H1 (cell line): ENCODE results near the gene SCAPER. TPM values are rescaled to one million over a fixed set of nuclear protein-coding genes. Genes with fewer than 3 reads are reported as not detected.

ENCODE experiments used
- CTCF ChIA-PET: fragments of 300-600 bp; sonication (Branson Sonifier 250); formaldehyde crosslinking; loops from one replicate; lab custom pipeline; 2021; ENCODE audit not compliant: partially characterized antibody; lab: Charles Lee
- POLR2A ChIA-PET: fragments of 300-600 bp; sonication (Branson Sonifier 250); formaldehyde crosslinking; loops from one replicate; lab custom pipeline; 2021; ENCODE audit warnings: inconsistent platforms; ENCODE audit not compliant: partially characterized antibody; lab: Charles Lee
- DNase-seq, 2 experiments: peaks; one replicate each; pipeline versions ENCODE4 v3.0.0 to v3.0.0-alpha.2; 2010 to 2022; ENCODE audit warnings: low spot score in 2 of 2, low read depth in 1 of 2, mixed read lengths in 1 of 2
- FAIRE-seq: peaks from 2 replicates; lab custom pipeline; 2011; peaks lifted over from hg19 to GRCh38; lab: Jason Lieb, UNC
- H2AFZ ChIP-seq: 2 replicates; pipeline ENCODE4 v1.8.1; 2012; ENCODE audit warnings: low read length, inconsistent platforms
- H2AK5ac ChIP-seq: 2 replicates; pipeline ENCODE4 v1.6.1; 2013; ENCODE audit warnings: low read depth, low read length
- H2BK120ac ChIP-seq: replicated peaks from 2 replicates; pipeline ENCODE3; 2013; ENCODE audit warnings: low read depth, low read length, inconsistent platforms
- H2BK12ac ChIP-seq: 2 replicates; pipeline ENCODE4 v1.6.1; 2013; ENCODE audit warnings: low read depth, low read length
- H2BK15ac ChIP-seq: 2 replicates; pipeline ENCODE4 v1.6.1; 2013; ENCODE audit warnings: low read length
- H2BK20ac ChIP-seq: 2 replicates; pipeline ENCODE4 v1.6.1; 2013; ENCODE audit warnings: low read length
- H2BK5ac ChIP-seq: 2 replicates; pipeline ENCODE4 v1.6.1; 2013; ENCODE audit warnings: low read depth, low read length
- H3K14ac ChIP-seq: 2 replicates; pipeline ENCODE4 v1.6.1; 2013; ENCODE audit warnings: inconsistent platforms; ENCODE audit not compliant: insufficient read length
- H3K18ac ChIP-seq: 2 replicates; pipeline ENCODE4 v1.6.1; 2013; ENCODE audit warnings: low read length; ENCODE audit errors: extremely low read depth
- H3K23ac ChIP-seq: 2 replicates; pipeline ENCODE4 v1.6.1; 2013; ENCODE audit warnings: inconsistent platforms; ENCODE audit not compliant: insufficient read length
- H3K23me2 ChIP-seq: 2 replicates; pipeline ENCODE4 v1.6.1; 2013; ENCODE audit warnings: low read depth, low read length
- H3K27ac ChIP-seq: 2 replicates; pipeline ENCODE4 v1.6.1; 2011; ENCODE audit warnings: low read depth, low read length, inconsistent platforms
- H3K27me3 ChIP-seq, 4 experiments: replicated peaks in 1 of 4; 1 replicate in 1 of 4; 2 replicates in 3 of 4; pipeline versions ENCODE4 v1.6.1 to v1.8.1; 2011 to 2013; ENCODE audit warnings: low read length in 3 of 4, mild to moderate bottlenecking in 3 of 4, inconsistent platforms in 2 of 4, mixed read lengths in 2 of 4, moderate library complexity in 1 of 4; ENCODE audit not compliant: control insufficient read depth in 3 of 4, insufficient read depth in 3 of 4; ENCODE audit errors: extremely low read depth in 1 of 4
- H3K36me3 ChIP-seq, 4 experiments: 2 replicates each; pipeline versions ENCODE4 v1.6.1 to v1.8.1; 2011 to 2013; ENCODE audit warnings: mild to moderate bottlenecking in 4 of 4, low read length in 3 of 4, moderate library complexity in 2 of 4, control low read depth in 1 of 4, inconsistent platforms in 1 of 4; ENCODE audit not compliant: insufficient read depth in 4 of 4, control insufficient read depth in 2 of 4
- H3K4ac ChIP-seq: replicated peaks from 2 replicates; pipeline ENCODE3; 2013; ENCODE audit warnings: low read length, low read depth, mixed read lengths, inconsistent platforms; ENCODE audit not compliant: insufficient read length
- H3K4me1 ChIP-seq, 4 experiments: replicated peaks in 1 of 4; 1 replicate in 1 of 4; 2 replicates in 3 of 4; pipeline versions ENCODE4 v1.6.1 to v1.8.1; 2011 to 2013; ENCODE audit warnings: low read length in 3 of 4, inconsistent platforms in 2 of 4, mixed read lengths in 1 of 4; ENCODE audit not compliant: insufficient read depth in 4 of 4, control insufficient read depth in 3 of 4
- H3K4me2 ChIP-seq, 2 experiments: 2 replicates each; pipeline versions ENCODE4 v1.6.1 to v1.8.1; 2011 to 2013; ENCODE audit warnings: low read depth in 2 of 2, low read length in 2 of 2, control low read depth in 1 of 2, inconsistent platforms in 1 of 2, mild to moderate bottlenecking in 1 of 2; ENCODE audit not compliant: insufficient read depth in 1 of 2
- H3K4me3 ChIP-seq, 4 experiments: fragments of 200-600, 300-600 bp in 1 of 4; sonication (generic), shearing (Covaris generic), sonication (Bioruptor Twin) in 1 of 4; 2 replicates each; pipeline versions ENCODE4 v1.5.1 to v1.8.1; 2011 to 2016; ENCODE audit warnings: low read length in 4 of 4, low read depth in 3 of 4, control low read depth in 2 of 4, inconsistent platforms in 2 of 4, mild to moderate bottlenecking in 2 of 4, mixed read lengths in 1 of 4, moderate library complexity in 1 of 4; ENCODE audit not compliant: insufficient read depth in 2 of 4; ENCODE audit errors: extremely low read depth in 1 of 4
- H3K56ac ChIP-seq: replicated peaks from 2 replicates; pipeline ENCODE3; 2013; ENCODE audit warnings: low read depth, mild to moderate bottlenecking, mixed read lengths, low read length, inconsistent platforms; ENCODE audit not compliant: insufficient read length
- H3K79me1 ChIP-seq: 2 replicates; pipeline ENCODE4 v1.6.1; 2013; ENCODE audit warnings: low read depth, low read length, control low read depth
- H3K79me2 ChIP-seq, 2 experiments: 2 replicates each; pipeline versions ENCODE4 v1.6.1 to v1.8.1; 2012 to 2013; ENCODE audit warnings: low read length in 2 of 2, mild to moderate bottlenecking in 2 of 2, inconsistent platforms in 1 of 2; ENCODE audit not compliant: insufficient read depth in 2 of 2, control insufficient read depth in 1 of 2
- H3K9ac ChIP-seq, 4 experiments: replicated peaks in 1 of 4; 1 replicate in 1 of 4; 2 replicates in 3 of 4; pipeline versions ENCODE4 v1.6.1 to v1.8.1; 2011 to 2013; ENCODE audit warnings: low read depth in 3 of 4, low read length in 3 of 4, control low read depth in 2 of 4, mild to moderate bottlenecking in 2 of 4, moderate library complexity in 2 of 4, inconsistent platforms in 1 of 4; ENCODE audit errors: extremely low read depth in 1 of 4
- H3K9me3 ChIP-seq, 2 experiments: 2 replicates each; pipeline versions ENCODE4 v1.6.1 to v1.8.1; 2012 to 2013; ENCODE audit warnings: mild to moderate bottlenecking in 2 of 2, moderate library complexity in 2 of 2, control low read depth in 1 of 2, inconsistent platforms in 1 of 2, low read depth in 1 of 2, low read length in 1 of 2, mixed read lengths in 1 of 2; ENCODE audit not compliant: insufficient read depth in 2 of 2
- H4K20me1 ChIP-seq, 2 experiments: replicated peaks in 1 of 2; 2 replicates each; pipeline versions ENCODE3 to v1.8.1; 2011 to 2013; ENCODE audit warnings: inconsistent platforms in 2 of 2, low read length in 2 of 2, mild to moderate bottlenecking in 1 of 2; ENCODE audit not compliant: insufficient read depth in 2 of 2, control insufficient read depth in 1 of 2
- H4K5ac ChIP-seq: 2 replicates; pipeline ENCODE4 v1.6.1; 2013; ENCODE audit warnings: low read length, low read depth, mixed read lengths, inconsistent platforms; ENCODE audit not compliant: insufficient read length
- H4K8ac ChIP-seq: 2 replicates; pipeline ENCODE4 v1.8.0; 2013; ENCODE audit warnings: mild to moderate bottlenecking, moderate library complexity, low read length, inconsistent platforms; ENCODE audit not compliant: insufficient read depth; ENCODE audit errors: extremely low read depth
- H4K91ac ChIP-seq: replicated peaks from 2 replicates; pipeline ENCODE3; 2013; ENCODE audit warnings: low read length, mixed read lengths, inconsistent platforms; ENCODE audit not compliant: insufficient read length
- CTBP2 ChIP-seq: IDR thresholded peaks from 2 replicates; pipeline ENCODE4 v1.7.0; 2011; ENCODE audit warnings: borderline replicate concordance, mild to moderate bottlenecking, moderate library complexity, mixed read lengths, low read length; ENCODE audit not compliant: insufficient read depth, insufficient read length
- WGBS, 2 experiments: shearing (Covaris generic) in 1 of 2; methylation state at CpG; one replicate each; pipeline versions ENCODE4 v1.1.6 to v1.1.7; 2013 to 2015; ENCODE audit warnings: low lambda C conversion rate in 2 of 2, mixed read lengths in 2 of 2, inconsistent platforms in 1 of 2, low coverage in 1 of 2, missing lambda C conversion rate in 1 of 2; ENCODE audit not compliant: insufficient replicate concordance in 2 of 2, insufficient coverage in 1 of 2, insufficient read length in 1 of 2; ENCODE audit errors: extremely low coverage in 1 of 2, missing lambda C conversion rate in 1 of 2; 5-methylcytosine and 5-hydroxymethylcytosine counted together
- polyA plus RNA-seq, 7 experiments: library from polyadenylated mRNA; depleted of rRNA in 3 of 7; stranded (reverse) in 5 of 7; unstranded in 2 of 7; fragments of >200 nt in 5 of 7; fragments of 200-250 nt in 2 of 7; gene quantifications; 1 replicate in 5 of 7; 2 replicates in 1 of 7; 4 replicates in 1 of 7; pipeline versions ENCODE4 v1.2.1 to v1.2.3, GENCODE V29; 2011 to 2013; ENCODE audit warnings: missing spikeins in 2 of 7, mixed read lengths in 2 of 7
- total RNA-seq: library from RNA; stranded (reverse); fragmentation: NEBNext Ultra II Directional; extraction: Animal tissue kit (Norgen Biotek cat#: 25700); gene quantifications from 2 replicates; pipeline ENCODE4 v1.2.1, GENCODE V29; 2021

Gene SCAPER
- total and polyA plus RNA-seq, 2 of the 8 experiments (the other 6 are each of a cell fraction or from before 2014, with no cell fraction given): 1.6 to 6.8 TPM

- ChIA-PET POLR2A (no interaction called here), CTCF (interaction anchor here (0.5 to 1.4 kb wide), 5 partner anchors 10 to 514 kb away, joined by 3 to 4 read pairs (median 3); no protein-coding TSS in a partner anchor)
- Histone ChIP-seq H3K4ac (no peak overlapping the region), H3K79me1 (no peaks in the 10 kb centered on the region), H4K20me1 (no peaks in the 10 kb centered on the region), H3K14ac (no peak overlapping the region), H3K79me2 (no peaks in the 10 kb centered on the region), H3K9me3 (no peaks in the 10 kb centered on the region), H2AFZ (no peak overlapping the region), H4K91ac (no peak overlapping the region), H3K4me3 (no peak overlapping the region), H3K23me2 (no peaks in the 10 kb centered on the region), H3K18ac (no peak overlapping the region), H2BK12ac (no peak overlapping the region), H3K4me2 (no peak overlapping the region), H3K56ac (no peak overlapping the region), H2BK120ac (no peak overlapping the region), H4K5ac (no peak overlapping the region), H3K9ac (no peak overlapping the region), H2BK20ac (no peak overlapping the region), H3K27me3 (no peaks in the 10 kb centered on the region), H3K23ac (no peak overlapping the region), H3K27ac (no peak overlapping the region), H2AK5ac (no peak overlapping the region), H2BK5ac (no peak overlapping the region), H3K36me3 (no peaks in the 10 kb centered on the region), H4K8ac (no peak overlapping the region), H2BK15ac (no peak overlapping the region), H3K4me1 (no peaks in the 10 kb centered on the region)
- WGBS, 2 experiments: 85% methylated on average over 2 of the region's 2 CpGs; no CpG with 5 or more reads in 1 of the 2 experiments
- no peak for TF ChIP-seq CTBP2
- FAIRE-seq: no peak
- DNase-seq: no peak
Observed at GRCh38 chr15:76866008-76866407, 39.1 kb downstream of the SCAPER start.
